ENCODE results near the gene AEBP2.
"Not testable (repeated sequence)": the region's sequence is repeated elsewhere in the genome, so short reads cannot be mapped to it uniquely, and the experiment has no call there.

Gene AEBP2

GRCh38 chr12:19439059-19440018 is at the start of gene AEBP2:
Gene AEBP2, plus strand, starts transcription at chr12:19439492. Its CDS starts 208 bp downstream, at chr12:19439700.
- DNase-seq, result peak; percentile 29

GRCh38 chr12:19390051-19390598 is 49.2 kb upstream of the AEBP2 start:
- DNase-seq, result no peak

GRCh38 chr12:19392644-19393043 is 46.6 kb upstream of the AEBP2 start:
- not testable (repeated sequence) for DNase-seq

- no peak for DNase-seq
Measured at GRCh38 chr12:19394385-19394784, 44.9 kb upstream of the AEBP2 start.

- DNase-seq, result no peak
Measured at GRCh38 chr12:19397534-19397933, 41.8 kb upstream of the AEBP2 start.

- no peak for DNase-seq
Measured at GRCh38 chr12:19398376-19399363, 40.6 kb upstream of the AEBP2 start.

- DNase-seq, result not testable (repeated sequence)
Measured at GRCh38 chr12:19400649-19401285, 38.5 kb upstream of the AEBP2 start.

GRCh38 chr12:19402211-19402610 is 37.1 kb upstream of the AEBP2 start:
- no peak for DNase-seq

GRCh38 chr12:19402743-19403431 is 36.4 kb upstream of the AEBP2 start:
- DNase-seq, result peak; percentile 58

GRCh38 chr12:19404242-19404880 is 34.9 kb upstream of the AEBP2 start:
- DNase-seq, result no peak

GRCh38 chr12:19409376-19409775 is 29.9 kb upstream of the AEBP2 start:
- DNase-seq, result no peak

- no peak for DNase-seq
Measured at GRCh38 chr12:19410211-19410610, 29.1 kb upstream of the AEBP2 start.

- DNase-seq, result no peak
Measured at GRCh38 chr12:19410629-19411185, 28.6 kb upstream of the AEBP2 start.

- no peak for DNase-seq
Measured at GRCh38 chr12:19411234-19412204, 27.8 kb upstream of the AEBP2 start.

GRCh38 chr12:19412844-19413243 is 26.4 kb upstream of the AEBP2 start:
- DNase-seq, result no peak

GRCh38 chr12:19413582-19413981 is 25.7 kb upstream of the AEBP2 start:
- not testable (repeated sequence) for DNase-seq

- no peak for DNase-seq
Measured at GRCh38 chr12:19415563-19415962, 23.7 kb upstream of the AEBP2 start.

- no peak for DNase-seq
Measured at GRCh38 chr12:19419086-19419485, 20.2 kb upstream of the AEBP2 start.

GRCh38 chr12:19421503-19422282 is 17.6 kb upstream of the AEBP2 start:
- DNase-seq, result no peak
